Activated CD4-positive, alpha-beta T cell treated with anti-CD3 and anti-CD28 coated beads, Interleukin-2, amount 10 ng/mL, durations not matched to agents 7 days and 5 days (primary cell): Measurements from ENCODE around the gene ARL8B. TPM values are rescaled to one million over a fixed set of nuclear protein-coding genes. Genes with fewer than 3 reads are reported as not detected.
"Not testable (repeated sequence)": the region's sequence is repeated elsewhere in the genome, so short reads cannot be mapped to it uniquely, and the experiment has no call there.

Experiments used
- CTCF ChIA-PET: fragments of 350-600 bp; sonication (Branson Sonifier 250); formaldehyde crosslinking; loops from one replicate; lab custom pipeline; 2021; ENCODE audit warnings: antibody characterized with exemption; lab: Charles Lee
- POLR2A ChIA-PET: fragments of 350-600 bp; sonication (Branson Sonifier 250); formaldehyde crosslinking; loops from one replicate; lab custom pipeline; 2021; ENCODE audit warnings: antibody characterized with exemption; lab: Charles Lee
- DNase-seq: peaks from one replicate; pipeline ENCODE4 v3.0.0-alpha.2; 2020
- H3K27ac Mint-ChIP-seq: one replicate; pipeline ENCODE4 v1.8.0; 2021; ENCODE audit warnings: mild to moderate bottlenecking, moderate library complexity, mixed read lengths
- H3K27me3 Mint-ChIP-seq: one replicate; pipeline ENCODE4 v1.8.0; 2021; ENCODE audit warnings: mixed read lengths
- H3K36me3 Mint-ChIP-seq: one replicate; pipeline ENCODE4 v1.8.0; 2021; ENCODE audit warnings: low read depth, mixed read lengths
- H3K4me1 Mint-ChIP-seq: one replicate; pipeline ENCODE4 v1.8.0; 2021; ENCODE audit warnings: mixed read lengths
- H3K4me3 Mint-ChIP-seq: one replicate; pipeline ENCODE4 v1.8.0; 2021; ENCODE audit warnings: mild to moderate bottlenecking, moderate library complexity, mixed read lengths
- H3K9me3 Mint-ChIP-seq: one replicate; pipeline ENCODE4 v1.8.0; 2021; ENCODE audit warnings: mixed read lengths
- total RNA-seq, 2 experiments: library from RNA; stranded (reverse); gene quantifications; one replicate each; pipeline ENCODE4 v1.2.3, GENCODE V29; 2021

ARL8B gene
- total RNA-seq, 2 experiments from 2014 or later = 41.3 to 46.4 TPM

GRCh38 chr3:5093731-5094130, 28.4 kb upstream of the ARL8B start:
- H3K4me3 Mint-ChIP-seq = no peak overlapping the region
- DNase-seq = no peak
- H3K27me3 Mint-ChIP-seq = peaks cover 28% of the 10 kb centered on the region
- ChIA-PET CTCF (interaction anchor here (1.3 kb wide), 1 partner anchor 30 kb away, joined by 3 read pairs; no protein-coding TSS in a partner anchor), POLR2A (no interaction called here)
- H3K4me1 Mint-ChIP-seq = peaks cover 5% of the 10 kb centered on the region
- H3K9me3 Mint-ChIP-seq = no peaks in the 10 kb centered on the region
- no peaks in the 10 kb centered on the region for H3K36me3 Mint-ChIP-seq
- no peak overlapping the region for H3K27ac Mint-ChIP-seq

GRCh38 chr3:5095886-5096285, 26.2 kb upstream of the ARL8B start:
- Mint-ChIP-seq H3K4me1 (peaks cover 5% of the 10 kb centered on the region), H3K27ac (no peak overlapping the region), H3K27me3 (peaks cover 28% of the 10 kb centered on the region), H3K36me3 (no peaks in the 10 kb centered on the region), H3K4me3 (no peak overlapping the region), H3K9me3 (no peaks in the 10 kb centered on the region)
- no peak for DNase-seq
- ChIA-PET CTCF (interaction anchor here (1.0 kb wide), 1 partner anchor 29 kb away, joined by 3 read pairs; no protein-coding TSS in a partner anchor), POLR2A (interaction anchor here (0.5 kb wide), 1 partner anchor 582 kb away, joined by 3 read pairs; no protein-coding TSS in a partner anchor)

- ChIA-PET CTCF (no interaction called here), POLR2A (interaction anchor here (0.5 kb wide), 1 partner anchor 583 kb away, joined by 3 read pairs; no protein-coding TSS in a partner anchor)
- Mint-ChIP-seq H3K27me3 (peaks cover 28% of the 10 kb centered on the region), H3K27ac (no peak overlapping the region), H3K36me3 (no peaks in the 10 kb centered on the region), H3K4me3 (no peak overlapping the region), H3K4me1 (peaks cover 5% of the 10 kb centered on the region), H3K9me3 (no peaks in the 10 kb centered on the region)
- no peak for DNase-seq
Observed at GRCh38 chr3:5096336-5097008, 25.6 kb upstream of the ARL8B start.

- H3K36me3 Mint-ChIP-seq = no peaks in the 10 kb centered on the region
- DNase-seq = no peak
- no peak overlapping the region for H3K27ac Mint-ChIP-seq
- H3K9me3 Mint-ChIP-seq = no peaks in the 10 kb centered on the region
- H3K27me3 Mint-ChIP-seq = peaks cover 31% of the 10 kb centered on the region
- POLR2A ChIA-PET = no interaction called here
- CTCF ChIA-PET = no interaction called here
- peaks cover 5% of the 10 kb centered on the region for H3K4me1 Mint-ChIP-seq
- no peak overlapping the region for H3K4me3 Mint-ChIP-seq
Observed at GRCh38 chr3:5098346-5098745, 23.7 kb upstream of the ARL8B start.

- Mint-ChIP-seq H3K4me1 (peaks cover 3% of the 10 kb centered on the region), H3K4me3 (no peak overlapping the region), H3K9me3 (no peaks in the 10 kb centered on the region), H3K27me3 (peaks cover 6% of the 10 kb centered on the region), H3K27ac (no peak overlapping the region), H3K36me3 (no peaks in the 10 kb centered on the region)
- POLR2A ChIA-PET = no interaction called here
- DNase-seq = no peak
- CTCF ChIA-PET = interaction anchor here (1.7 kb wide), 1 partner anchor 9 kb away, joined by 3 read pairs; no protein-coding TSS in a partner anchor
Observed at GRCh38 chr3:5102532-5102931, 19.6 kb upstream of the ARL8B start.

- H3K27ac Mint-ChIP-seq = no peak overlapping the region
- peaks cover 3% of the 10 kb centered on the region for H3K27me3 Mint-ChIP-seq
- ChIA-PET POLR2A (no interaction called here), CTCF (interaction anchor here (1.7 kb wide), 1 partner anchor 8 kb away, joined by 3 read pairs; no protein-coding TSS in a partner anchor)
- peaks cover 3% of the 10 kb centered on the region for H3K4me1 Mint-ChIP-seq
- H3K9me3 Mint-ChIP-seq = no peaks in the 10 kb centered on the region
- no peaks in the 10 kb centered on the region for H3K36me3 Mint-ChIP-seq
- no peak overlapping the region for H3K4me3 Mint-ChIP-seq
- no peak for DNase-seq
Observed at GRCh38 chr3:5103743-5104142, 18.3 kb upstream of the ARL8B start.

- no peak for DNase-seq
- ChIA-PET CTCF (no interaction called here), POLR2A (no interaction called here)
- H3K4me1 Mint-ChIP-seq = peaks cover 3% of the 10 kb centered on the region
- no peaks in the 10 kb centered on the region for H3K9me3 Mint-ChIP-seq
- H3K27me3 Mint-ChIP-seq = peaks cover 3% of the 10 kb centered on the region
- no peak overlapping the region for H3K4me3 Mint-ChIP-seq
- no peaks in the 10 kb centered on the region for H3K36me3 Mint-ChIP-seq
- H3K27ac Mint-ChIP-seq = no peak overlapping the region
Observed at GRCh38 chr3:5105050-5105449, 17.0 kb upstream of the ARL8B start.

GRCh38 chr3:5106371-5106770, 15.7 kb upstream of the ARL8B start:
- H3K9me3 Mint-ChIP-seq, H3K27ac Mint-ChIP-seq, H3K4me1 Mint-ChIP-seq, H3K4me3 Mint-ChIP-seq, DNase-seq, H3K36me3 Mint-ChIP-seq, H3K27me3 Mint-ChIP-seq: not testable (repeated sequence)
- CTCF ChIA-PET = interaction anchor here (1.1 kb wide), 1 partner anchor 15 kb away, joined by 3 read pairs; no protein-coding TSS in a partner anchor
- POLR2A ChIA-PET = interaction anchor here (0.6 kb wide), 1 partner anchor 123 kb away, joined by 5 read pairs; no protein-coding TSS in a partner anchor

GRCh38 chr3:5106933-5107334, 15.2 kb upstream of the ARL8B start:
- CTCF ChIA-PET = interaction anchor here (0.6 to 1.1 kb wide), 3 partner anchors 14 to 224 kb away, joined by 3 read pairs; no protein-coding TSS in a partner anchor
- H3K4me1 Mint-ChIP-seq, H3K27me3 Mint-ChIP-seq, H3K27ac Mint-ChIP-seq, H3K4me3 Mint-ChIP-seq, H3K9me3 Mint-ChIP-seq, DNase-seq, POLR2A ChIA-PET, H3K36me3 Mint-ChIP-seq: not testable (repeated sequence)

GRCh38 chr3:5110337-5110736, 11.8 kb upstream of the ARL8B start:
- H3K4me3 Mint-ChIP-seq = no peak overlapping the region
- no peaks in the 10 kb centered on the region for H3K9me3 Mint-ChIP-seq
- no peak for DNase-seq
- POLR2A ChIA-PET = no interaction called here
- H3K36me3 Mint-ChIP-seq = no peaks in the 10 kb centered on the region
- H3K27ac Mint-ChIP-seq = no peak overlapping the region
- H3K4me1 Mint-ChIP-seq = peaks cover 3% of the 10 kb centered on the region
- CTCF ChIA-PET = interaction anchor here (1.0 to 3.0 kb wide), 3 partner anchors 9 to 34 kb away, joined by 3 to 12 read pairs (median 3); partner anchors contain the start of gene ARL8B
- H3K27me3 Mint-ChIP-seq = no peaks in the 10 kb centered on the region

GRCh38 chr3:5112043-5112442, 10.0 kb upstream of the ARL8B start:
- ChIA-PET CTCF (interaction anchor here (0.7 to 3.0 kb wide), 3 partner anchors 9 to 356 kb away, joined by 3 to 12 read pairs (median 3); partner anchors contain the start of gene ARL8B), POLR2A (no interaction called here)
- H3K4me3 Mint-ChIP-seq = no peak overlapping the region
- DNase-seq = no peak
- H3K27ac Mint-ChIP-seq = no peak overlapping the region
- H3K36me3 Mint-ChIP-seq = no peaks in the 10 kb centered on the region
- no peaks in the 10 kb centered on the region for H3K27me3 Mint-ChIP-seq
- no peaks in the 10 kb centered on the region for H3K9me3 Mint-ChIP-seq
- no peaks in the 10 kb centered on the region for H3K4me1 Mint-ChIP-seq

GRCh38 chr3:5113726-5114125, 8.4 kb upstream of the ARL8B start:
- H3K36me3 Mint-ChIP-seq, H3K27me3 Mint-ChIP-seq, H3K4me3 Mint-ChIP-seq, POLR2A ChIA-PET, DNase-seq, H3K9me3 Mint-ChIP-seq, CTCF ChIA-PET, H3K27ac Mint-ChIP-seq, H3K4me1 Mint-ChIP-seq: not testable (repeated sequence)

- CTCF ChIA-PET = interaction anchor here (0.6 to 1.0 kb wide), 2 partner anchors 9 to 765 kb away, joined by 3 to 4 read pairs; no protein-coding TSS in a partner anchor
- Mint-ChIP-seq H3K4me1 (no peaks in the 10 kb centered on the region), H3K27ac (no peak overlapping the region), H3K4me3 (no peak overlapping the region), H3K9me3 (no peaks in the 10 kb centered on the region), H3K27me3 (no peaks in the 10 kb centered on the region), H3K36me3 (no peaks in the 10 kb centered on the region)
- DNase-seq = no peak
- POLR2A ChIA-PET = no interaction called here
Observed at GRCh38 chr3:5115506-5116162, 6.5 kb upstream of the ARL8B start.
